GM12801 (cell line): ENCODE data around the gene PCDHGB1.
"Not testable (repeated sequence)": the region's sequence is repeated elsewhere in the genome, so short reads cannot be mapped to it uniquely, and the experiment has no call there.

ENCODE experiments used
- CTCF ChIP-seq: IDR thresholded peaks from one replicate; pipeline ENCODE4 v1.5.1; 2011; ENCODE audit warnings: control low read depth; ENCODE audit not compliant: insufficient read length; ENCODE audit errors: extremely low read depth

The PCDHGB1 gene

GRCh38 chr5:141384471-141385267, 34.8 kb downstream of the PCDHGB1 start:
- no peak for TF ChIP-seq CTCF

- TF ChIP-seq CTCF, result not testable (repeated sequence)
These were observed 37.8 kb downstream of the PCDHGB1 start, which contains the start of gene PCDHGB4 for GRCh38 chr5:141387557-141388311. Gene PCDHGB4, plus strand, starts transcription at chr5:141387698. Its CDS starts 187 bp downstream, at chr5:141387885.

- no peak for TF ChIP-seq CTCF
These were observed 38.8 kb downstream of the PCDHGB1 start for GRCh38 chr5:141388661-141389060.

GRCh38 chr5:141389153-141390042, 39.5 kb downstream of the PCDHGB1 start:
- no peak for TF ChIP-seq CTCF

GRCh38 chr5:141392429-141393198, 42.7 kb downstream of the PCDHGB1 start, which contains the start of gene PCDHGA8:
Gene PCDHGA8, plus strand, starts transcription at chr5:141392633. Its CDS starts 181 bp downstream, at chr5:141392814.
- TF ChIP-seq CTCF, result no peak

- no peak for TF ChIP-seq CTCF
These were observed 43.4 kb downstream of the PCDHGB1 start for GRCh38 chr5:141393267-141393666.
